Mesenchymal stem cell (in vitro differentiated cells and primary cell): ENCODE measurements around the gene MTMR2. TPM values are rescaled to one million over a fixed set of nuclear protein-coding genes. Genes with fewer than 3 reads are reported as not detected.

Experiments
- DNase-seq: peaks from one replicate; pipeline ENCODE4 v3.0.0-alpha.2; 2013
- H2AFZ ChIP-seq: one replicate; pipeline ENCODE4 v1.6.1; 2013; ENCODE audit warnings: low read depth, mild to moderate bottlenecking, control low read depth, inconsistent platforms, low read length, moderate library complexity
- H2AK5ac ChIP-seq: 2 replicates; pipeline ENCODE4 v1.6.1; 2013; ENCODE audit warnings: low read length, moderate library complexity, mild to moderate bottlenecking, inconsistent platforms; ENCODE audit not compliant: severe bottlenecking
- H2BK120ac ChIP-seq: one replicate; pipeline ENCODE4 v1.6.1; 2013; ENCODE audit warnings: low read depth, mild to moderate bottlenecking, inconsistent platforms, low read length, moderate library complexity
- H2BK12ac ChIP-seq, 2 experiments: one replicate each; pipeline ENCODE4 v1.6.1; 2013; ENCODE audit warnings: inconsistent platforms in 2 of 2, low read length in 2 of 2, mild to moderate bottlenecking in 2 of 2, moderate library complexity in 2 of 2, control low read depth in 1 of 2
- H2BK15ac ChIP-seq: one replicate; pipeline ENCODE4 v1.6.1; 2013; ENCODE audit warnings: mild to moderate bottlenecking, low read depth, inconsistent platforms; ENCODE audit not compliant: poor library complexity, severe bottlenecking
- H2BK5ac ChIP-seq: 2 replicates; pipeline ENCODE4 v1.6.1; 2013; ENCODE audit warnings: low read depth, mild to moderate bottlenecking, low read length, control low read depth, inconsistent platforms; ENCODE audit not compliant: poor library complexity, severe bottlenecking
- H3K14ac ChIP-seq, 2 experiments: one replicate each; pipeline ENCODE4 v1.6.1; 2013; ENCODE audit warnings: inconsistent platforms in 2 of 2, low read length in 2 of 2, control low read depth in 1 of 2, mild to moderate bottlenecking in 1 of 2, moderate library complexity in 1 of 2
- H3K18ac ChIP-seq, 2 experiments: one replicate each; pipeline ENCODE4 v1.6.1; 2013; ENCODE audit warnings: inconsistent platforms in 2 of 2, low read length in 2 of 2, control low read depth in 1 of 2, low read depth in 1 of 2, mild to moderate bottlenecking in 1 of 2
- H3K23ac ChIP-seq, 2 experiments: one replicate each; pipeline ENCODE4 v1.6.1; 2013; ENCODE audit warnings: inconsistent platforms in 2 of 2, low read length in 2 of 2, mild to moderate bottlenecking in 2 of 2, moderate library complexity in 2 of 2, control low read depth in 1 of 2
- H3K27ac ChIP-seq: 2 replicates; pipeline ENCODE4 v1.5.1; 2013; ENCODE audit warnings: mild to moderate bottlenecking, moderate library complexity, low read length, control low read depth, inconsistent platforms; ENCODE audit not compliant: poor library complexity, severe bottlenecking
- H3K27me3 ChIP-seq, 2 experiments: 2 replicates each; pipeline versions ENCODE4 v1.6.1 to v1.7.0; 2013; ENCODE audit warnings: low read length in 2 of 2, mild to moderate bottlenecking in 2 of 2, moderate library complexity in 2 of 2, control low read depth in 1 of 2, inconsistent platforms in 1 of 2; ENCODE audit not compliant: control insufficient read depth in 1 of 2, insufficient read depth in 1 of 2
- H3K36me3 ChIP-seq, 2 experiments: 2 replicates each; pipeline versions ENCODE4 v1.6.1 to v1.7.0; 2013; ENCODE audit warnings: low read length in 2 of 2, control low read depth in 1 of 2, inconsistent platforms in 1 of 2, low read depth in 1 of 2, mild to moderate bottlenecking in 1 of 2; ENCODE audit not compliant: insufficient read depth in 2 of 2, control insufficient read depth in 1 of 2
- H3K4ac ChIP-seq, 2 experiments: one replicate each; pipeline ENCODE4 v1.6.1; 2013; ENCODE audit warnings: inconsistent platforms in 2 of 2, low read length in 2 of 2, mild to moderate bottlenecking in 2 of 2, moderate library complexity in 2 of 2, control low read depth in 1 of 2, low read depth in 1 of 2
- H3K4me1 ChIP-seq: 2 replicates; pipeline ENCODE4 v1.6.1; 2013; ENCODE audit warnings: low read depth, low read length, control low read depth; ENCODE audit not compliant: control insufficient read depth, insufficient read depth
- H3K4me2 ChIP-seq: 2 replicates; pipeline ENCODE4 v1.6.1; 2013; ENCODE audit warnings: low read length, mild to moderate bottlenecking, inconsistent platforms; ENCODE audit not compliant: poor library complexity, severe bottlenecking
- H3K4me3 ChIP-seq, 2 experiments: 2 replicates each; pipeline versions ENCODE4 v1.5.1 to v1.7.0; 2013; ENCODE audit warnings: low read length in 2 of 2, mild to moderate bottlenecking in 2 of 2, control low read depth in 1 of 2, low read depth in 1 of 2; ENCODE audit not compliant: insufficient read depth in 1 of 2
- H3K79me1 ChIP-seq: replicated peaks from 2 replicates; pipeline ENCODE4 v1.6.1; 2013; ENCODE audit warnings: mild to moderate bottlenecking, control low read depth, low read length, inconsistent platforms; ENCODE audit not compliant: poor library complexity, severe bottlenecking
- H3K9ac ChIP-seq: 2 replicates; pipeline ENCODE4 v1.7.0; 2013; ENCODE audit warnings: mild to moderate bottlenecking, low read length, moderate library complexity
- H3K9me3 ChIP-seq: 2 replicates; pipeline ENCODE4 v1.7.0; 2013; ENCODE audit warnings: mild to moderate bottlenecking, low read length; ENCODE audit not compliant: control insufficient read depth
- H4K8ac ChIP-seq: one replicate; pipeline ENCODE4 v1.6.1; 2013; ENCODE audit warnings: inconsistent platforms, mild to moderate bottlenecking, low read length, moderate library complexity
- H4K91ac ChIP-seq: one replicate; pipeline ENCODE4 v1.6.1; 2013; ENCODE audit warnings: mild to moderate bottlenecking, low read length, inconsistent platforms
- WGBS: methylation state at CpG from one replicate; pipeline ENCODE4 v1.1.7; 2013; ENCODE audit warnings: mixed read lengths; 5-methylcytosine and 5-hydroxymethylcytosine counted together
- polyA plus RNA-seq, 2 experiments: library from polyadenylated mRNA; stranded (reverse); fragments of 200-250 nt; gene quantifications; one replicate each; pipeline ENCODE4 v1.2.3, GENCODE V29; 2013

Gene MTMR2
- 28.6 TPM for polyA plus RNA-seq (2013, experiment 1 of 2)
- 29.2 TPM for polyA plus RNA-seq (2013, experiment 2 of 2)

GRCh38 chr11:95923728-95924413 is at the start of gene MTMR2:
Gene MTMR2 (minus strand): TSS chr11:95924107. CDS start chr11:95923954, 153 bp downstream.
- Histone ChIP-seq H3K27ac (peak within 1 kb of the TSS; percentile 91), H2BK120ac (peak within 1 kb of the TSS; percentile 99), H3K27me3 (no peaks in the 10 kb centered on the region), H3K23ac (peak within 1 kb of the TSS in 1 of 2 experiments; percentile 3), H3K4me1 (no peaks in the 10 kb centered on the region), H3K9ac (peak within 1 kb of the TSS; percentile 100), H3K4ac (peak within 1 kb of the TSS; percentile 75 to 97), H3K14ac (peak within 1 kb of the TSS; percentile 45 to 92), H3K79me1 (peaks cover 3% of the 10 kb centered on the region), H3K4me3 (peak within 1 kb of the TSS; percentile 89 to 99), H4K8ac (peak within 1 kb of the TSS; percentile 100), H3K4me2 (peak within 1 kb of the TSS; percentile 59), H3K36me3 (no peaks in the 10 kb centered on the region), H2AK5ac (peak within 1 kb of the TSS; percentile 57), H2BK5ac (peak within 1 kb of the TSS; percentile 86), H3K9me3 (no peaks in the 10 kb centered on the region), H2BK15ac (peak within 1 kb of the TSS; percentile 100), H4K91ac (peak within 1 kb of the TSS; percentile 100), H2BK12ac (peak within 1 kb of the TSS; percentile 8 to 84), H3K18ac (peak within 1 kb of the TSS; percentile 83 to 99), H2AFZ (peak within 1 kb of the TSS; percentile 48)
- DNase-seq = peak; percentile 87
- under 1% methylated on average over 49 of the region's 49 CpGs for WGBS

GRCh38 chr11:95972060-95972459 is 48.2 kb upstream of the MTMR2 start:
- Histone ChIP-seq H3K4me3 (no peak overlapping the region), H4K8ac (no peak overlapping the region)

GRCh38 chr11:95968585-95968984 is 44.7 kb upstream of the MTMR2 start:
- no peak overlapping the region for H2BK120ac ChIP-seq
- no peak overlapping the region for H4K91ac ChIP-seq
- WGBS = no CpG with 5 or more reads among the region's 1 CpG
- H4K8ac ChIP-seq = no peak overlapping the region
- no peak overlapping the region for H3K27ac ChIP-seq
- H3K4ac ChIP-seq = no peak overlapping the region
- H3K27me3 ChIP-seq = no peaks in the 10 kb centered on the region
- H2BK5ac ChIP-seq = no peak overlapping the region
- H2AFZ ChIP-seq = no peak overlapping the region
- no peak for DNase-seq
- no peaks in the 10 kb centered on the region for H3K36me3 ChIP-seq
- no peaks in the 10 kb centered on the region for H3K9me3 ChIP-seq
- no peak overlapping the region for H2BK12ac ChIP-seq
- no peak overlapping the region for H2BK15ac ChIP-seq
- no peak overlapping the region for H3K9ac ChIP-seq
- H3K23ac ChIP-seq = no peak overlapping the region
- H3K18ac ChIP-seq = no peak overlapping the region
- no peaks in the 10 kb centered on the region for H3K79me1 ChIP-seq
- no peaks in the 10 kb centered on the region for H3K4me1 ChIP-seq
- H3K4me2 ChIP-seq = no peak overlapping the region
- no peak overlapping the region for H3K4me3 ChIP-seq
- H3K14ac ChIP-seq = no peak overlapping the region
- H2AK5ac ChIP-seq = no peak overlapping the region

More at GRCh38 chr11:95972060-95972459, 48.2 kb upstream of the MTMR2 start:
- no peaks in the 10 kb centered on the region for H3K9me3 ChIP-seq
- H2AK5ac ChIP-seq = no peak overlapping the region
- no peak overlapping the region for H3K4me2 ChIP-seq
- no peak overlapping the region for H4K91ac ChIP-seq
- no peak overlapping the region for H3K4ac ChIP-seq
- no peak overlapping the region for H3K18ac ChIP-seq
- H2AFZ ChIP-seq = no peak overlapping the region
- peak; percentile 38 for DNase-seq
- no peak overlapping the region for H2BK5ac ChIP-seq
- H3K36me3 ChIP-seq = no peaks in the 10 kb centered on the region
- H3K4me1 ChIP-seq = no peaks in the 10 kb centered on the region
- H3K79me1 ChIP-seq = no peaks in the 10 kb centered on the region
- H3K23ac ChIP-seq = no peak overlapping the region
- 50% methylated on average over 1 of the region's 2 CpGs for WGBS
- H3K27ac ChIP-seq = no peak overlapping the region
- no peak overlapping the region for H3K9ac ChIP-seq
- no peaks in the 10 kb centered on the region for H3K27me3 ChIP-seq
- no peak overlapping the region for H2BK15ac ChIP-seq
- no peak overlapping the region for H3K14ac ChIP-seq
- no peak overlapping the region for H2BK12ac ChIP-seq
- H2BK120ac ChIP-seq = no peak overlapping the region

- Histone ChIP-seq H4K91ac (no peak overlapping the region), H2BK120ac (no peak overlapping the region), H2AFZ (no peak overlapping the region), H3K9ac (no peak overlapping the region), H3K4ac (no peak overlapping the region), H2AK5ac (no peak overlapping the region), H3K4me3 (no peak overlapping the region), H3K27me3 (no peaks in the 10 kb centered on the region), H3K4me2 (no peak overlapping the region), H3K23ac (no peak overlapping the region), H3K27ac (no peak overlapping the region), H2BK12ac (no peak overlapping the region), H2BK15ac (no peak overlapping the region), H3K79me1 (no peaks in the 10 kb centered on the region), H3K36me3 (no peaks in the 10 kb centered on the region), H2BK5ac (no peak overlapping the region), H3K14ac (no peak overlapping the region), H3K18ac (no peak overlapping the region), H3K4me1 (no peaks in the 10 kb centered on the region), H4K8ac (no peak overlapping the region), H3K9me3 (no peaks in the 10 kb centered on the region)
- 92% methylated on average over 1 of the region's 1 CpG for WGBS
- no peak for DNase-seq
Measured at GRCh38 chr11:95964281-95964680, 40.4 kb upstream of the MTMR2 start.
